Measurements from ENCODE around the gene ATXN3.

Gene ATXN3

DNA sequence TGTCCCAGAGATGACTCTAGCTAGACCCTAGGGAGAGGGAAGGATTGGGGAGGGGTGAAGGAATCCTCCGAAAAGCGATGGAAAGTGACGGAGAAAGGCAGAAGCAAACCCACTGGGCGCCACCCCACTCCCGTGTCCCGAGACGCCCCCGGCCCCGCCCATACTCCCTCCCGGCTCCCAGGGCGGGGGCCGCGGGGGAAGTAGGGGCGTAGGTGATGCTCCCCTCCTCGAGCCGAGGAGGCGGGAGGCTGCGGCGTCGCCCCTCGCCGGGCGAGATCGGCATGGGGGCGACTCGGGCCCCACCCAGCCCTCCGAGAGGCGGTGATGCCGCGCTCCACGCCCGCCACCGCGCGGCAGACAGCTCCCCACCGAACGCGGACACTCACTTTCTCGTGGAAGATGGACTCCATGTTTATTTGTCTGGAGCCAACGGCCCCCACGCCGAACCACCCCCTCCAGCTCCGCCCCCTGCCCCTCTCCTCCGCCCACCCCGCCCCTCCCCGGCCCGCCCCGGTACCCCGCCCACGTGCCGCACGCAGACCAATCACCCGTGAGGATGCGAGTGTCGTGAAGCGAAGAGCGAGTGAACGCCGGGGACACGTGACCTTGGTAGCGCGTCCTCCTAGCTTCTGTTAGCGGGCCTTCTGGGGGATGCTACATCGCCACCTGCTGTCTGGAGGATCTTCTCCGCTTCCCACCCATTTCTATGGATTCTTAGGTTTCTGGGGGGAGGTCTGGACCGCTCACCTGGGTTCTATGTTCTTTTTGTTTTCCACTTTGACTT, at the start of gene ATXN3:
Gene ATXN3, minus strand, starts transcription at position 440 of the 784 bp plus-strand sequence. Its CDS starts 30 bp downstream, at position 410.
- peak; percentile 94 to 96 for DNase-seq

DNA sequence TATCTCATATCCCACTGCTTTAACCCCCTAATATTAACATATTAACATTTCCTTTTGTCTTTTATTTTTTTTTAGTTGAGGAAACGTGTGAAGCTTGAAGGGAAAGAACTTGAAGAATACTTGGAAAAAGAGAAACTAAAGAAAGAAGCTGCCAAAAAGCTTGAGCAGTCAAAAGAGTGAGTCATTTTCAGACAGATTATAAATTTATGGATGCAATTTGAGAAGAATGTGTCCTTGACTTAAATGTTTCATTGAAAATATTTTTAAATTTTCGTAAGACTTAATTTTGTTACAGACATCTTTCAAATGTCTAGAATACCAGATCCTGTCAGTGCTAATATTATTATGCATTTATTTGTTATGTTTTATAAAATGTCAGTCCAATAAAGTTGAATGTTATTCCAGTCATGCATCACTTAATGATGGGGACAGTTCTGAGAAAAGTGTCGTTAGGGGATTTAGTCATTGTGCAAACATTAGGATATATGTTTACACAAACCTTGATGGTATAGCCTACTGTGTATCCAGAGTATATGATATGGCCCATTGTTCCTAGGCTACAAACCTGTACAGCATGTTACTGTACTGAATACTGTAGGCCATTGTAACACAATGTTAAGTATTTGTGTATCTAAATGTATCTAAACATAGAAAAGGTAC, 48.0 kb upstream of the ATXN3 start:
- DNase-seq: no peak

DNA sequence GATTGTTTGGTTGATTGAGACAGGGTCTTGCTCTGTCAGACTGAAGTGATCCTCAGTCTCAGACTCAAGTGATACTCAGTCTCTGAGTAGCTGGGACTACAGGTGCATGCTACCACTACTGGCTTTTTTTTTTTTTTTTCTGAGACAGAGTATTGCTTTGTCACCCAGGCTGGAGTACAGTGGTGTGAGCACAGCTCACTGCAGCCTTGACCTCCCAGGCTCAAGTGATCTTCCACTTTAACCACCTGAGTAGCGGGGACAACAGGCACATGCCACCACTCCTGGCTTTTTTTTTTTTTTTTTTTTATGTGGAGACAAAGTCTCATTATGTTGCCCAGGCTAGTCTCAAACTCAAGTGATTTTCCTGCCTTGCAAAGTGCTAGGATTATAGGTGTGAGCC, 47.2 kb upstream of the ATXN3 start:
- DNase-seq: no peak

DNA sequence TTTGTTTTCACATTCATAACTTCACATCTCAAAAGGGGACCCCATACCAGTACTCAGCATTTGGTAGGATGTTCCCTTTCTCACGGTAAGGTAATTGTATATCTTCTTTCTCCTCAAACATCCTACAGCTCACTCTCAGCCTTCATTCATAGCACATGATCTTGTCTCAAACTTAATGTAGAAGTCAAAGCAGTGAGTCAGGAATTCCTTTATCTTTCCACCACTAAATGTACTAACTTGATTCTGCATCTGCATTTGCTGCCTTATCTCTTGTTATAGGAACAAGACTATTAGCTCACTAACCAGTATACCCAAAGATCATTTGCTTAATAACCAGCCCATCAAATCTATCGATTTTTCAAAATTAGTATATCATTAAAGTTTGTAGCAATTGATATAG, 38.3 kb upstream of the ATXN3 start:
- no peak for DNase-seq

DNA sequence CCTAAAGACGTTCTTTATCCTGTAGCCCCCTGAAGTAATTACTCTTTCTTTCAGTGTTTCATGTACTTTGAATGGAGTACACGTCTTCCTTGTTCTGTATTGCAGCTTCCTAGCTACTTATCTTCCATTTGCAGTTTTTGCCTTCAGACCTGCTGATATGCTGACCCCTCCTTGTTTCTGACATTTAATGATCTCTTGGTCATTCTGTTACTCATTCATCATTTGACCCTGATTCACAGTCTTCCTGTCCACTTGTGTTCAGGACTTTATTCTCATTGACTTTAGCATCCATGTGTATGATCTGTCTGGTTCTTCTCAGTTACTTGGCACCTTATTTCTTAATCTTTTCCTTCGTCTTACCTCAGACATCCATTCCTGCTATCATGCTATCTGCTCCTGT, 37.6 kb upstream of the ATXN3 start:
- DNase-seq: no peak

DNA sequence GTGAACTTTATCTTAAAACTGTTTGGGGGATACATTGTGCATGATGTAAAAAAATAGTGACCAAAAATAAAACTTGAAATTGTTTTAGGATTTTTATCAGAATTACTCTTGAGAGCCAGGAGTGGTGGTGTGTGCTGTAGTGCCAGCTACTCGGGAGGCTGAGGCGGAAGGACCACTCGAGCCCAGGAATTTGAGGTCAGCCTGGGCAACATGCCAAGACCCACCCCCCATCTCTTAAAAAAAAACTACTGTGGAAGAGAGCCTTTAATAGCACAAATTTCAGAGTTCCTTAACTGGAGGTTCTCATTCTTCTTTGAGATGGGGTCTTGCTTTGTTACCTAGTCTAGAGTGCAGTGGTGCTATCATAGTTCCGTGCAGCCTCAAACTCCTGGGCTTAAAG, 36.9 kb upstream of the ATXN3 start:
- DNase-seq: no peak

DNA sequence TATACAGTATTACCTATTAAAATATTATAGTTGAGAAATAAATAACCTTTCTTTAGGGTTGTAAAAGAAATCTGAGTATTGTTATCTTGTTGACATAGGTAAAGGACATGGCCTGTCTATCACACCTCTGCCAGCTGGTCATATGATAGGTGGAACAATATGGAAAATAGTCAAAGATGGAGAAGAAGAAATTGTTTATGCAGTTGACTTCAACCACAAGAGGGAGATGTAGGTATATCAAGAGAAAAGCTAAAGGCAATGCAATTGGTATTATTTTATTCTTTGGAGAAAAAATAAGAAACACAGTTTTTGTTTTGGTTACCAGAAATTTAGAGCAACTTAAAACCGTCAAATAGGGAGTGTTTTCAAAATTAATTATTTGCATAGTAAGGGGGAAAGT, 28.9 kb upstream of the ATXN3 start:
- DNase-seq: no peak

DNA sequence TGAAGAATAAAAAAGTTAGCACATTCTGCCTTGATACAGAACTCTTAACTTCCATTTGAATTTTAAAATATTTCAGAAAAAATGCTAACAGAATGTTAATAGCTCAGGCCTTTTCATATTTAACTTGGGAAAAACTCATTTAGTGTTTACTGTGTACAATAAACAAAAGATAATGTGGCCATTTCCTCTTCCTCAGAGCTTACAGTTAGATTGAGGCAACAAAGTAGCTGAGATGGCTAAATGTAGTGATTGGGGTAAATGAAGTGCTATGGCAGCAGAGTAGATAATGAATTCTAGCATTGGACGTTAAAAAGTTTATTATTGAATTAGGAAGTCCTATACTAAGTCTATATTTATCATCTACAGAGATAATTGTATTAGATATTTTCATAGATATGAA, 28.1 kb upstream of the ATXN3 start:
- no peak for DNase-seq

DNA sequence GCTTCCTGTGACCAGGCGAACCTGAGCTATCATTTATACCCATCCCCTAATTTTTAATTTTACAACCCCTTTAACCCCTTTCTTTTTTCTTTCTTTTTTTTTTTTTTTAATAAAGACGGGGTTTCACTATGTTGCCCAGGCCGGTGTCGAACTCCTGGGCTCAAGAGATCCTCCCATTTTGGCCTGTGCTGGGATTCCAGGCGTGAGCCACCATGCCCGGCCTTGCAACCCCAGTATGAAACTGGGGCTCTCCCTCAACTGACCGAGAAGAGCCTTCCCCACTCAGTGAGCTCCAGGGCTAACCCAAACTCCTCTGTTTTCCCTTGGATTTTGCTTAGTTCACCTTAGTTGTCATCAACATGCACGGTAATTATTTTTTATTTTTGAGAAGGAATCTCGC, 16.4 kb upstream of the ATXN3 start:
- DNase-seq: no peak

DNA sequence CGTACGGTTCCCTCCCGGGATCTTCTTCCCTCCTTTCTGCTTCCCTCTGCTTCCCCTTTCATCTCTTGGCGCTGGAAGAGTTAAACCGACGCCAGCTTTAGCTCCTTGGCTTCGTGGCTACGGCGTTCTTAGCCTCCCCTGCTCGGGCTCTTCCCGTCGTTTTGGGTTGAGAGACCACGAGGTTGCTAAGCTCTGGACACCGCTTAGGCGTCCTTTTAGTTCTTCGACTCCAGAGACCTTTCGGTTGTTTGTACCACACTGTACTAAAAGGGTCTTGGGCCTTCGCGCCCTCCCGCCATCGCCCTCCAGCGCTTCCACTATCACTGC, 15.9 kb upstream of the ATXN3 start:
- DNase-seq: peak in 1 of 2 donors; percentile 20

DNA sequence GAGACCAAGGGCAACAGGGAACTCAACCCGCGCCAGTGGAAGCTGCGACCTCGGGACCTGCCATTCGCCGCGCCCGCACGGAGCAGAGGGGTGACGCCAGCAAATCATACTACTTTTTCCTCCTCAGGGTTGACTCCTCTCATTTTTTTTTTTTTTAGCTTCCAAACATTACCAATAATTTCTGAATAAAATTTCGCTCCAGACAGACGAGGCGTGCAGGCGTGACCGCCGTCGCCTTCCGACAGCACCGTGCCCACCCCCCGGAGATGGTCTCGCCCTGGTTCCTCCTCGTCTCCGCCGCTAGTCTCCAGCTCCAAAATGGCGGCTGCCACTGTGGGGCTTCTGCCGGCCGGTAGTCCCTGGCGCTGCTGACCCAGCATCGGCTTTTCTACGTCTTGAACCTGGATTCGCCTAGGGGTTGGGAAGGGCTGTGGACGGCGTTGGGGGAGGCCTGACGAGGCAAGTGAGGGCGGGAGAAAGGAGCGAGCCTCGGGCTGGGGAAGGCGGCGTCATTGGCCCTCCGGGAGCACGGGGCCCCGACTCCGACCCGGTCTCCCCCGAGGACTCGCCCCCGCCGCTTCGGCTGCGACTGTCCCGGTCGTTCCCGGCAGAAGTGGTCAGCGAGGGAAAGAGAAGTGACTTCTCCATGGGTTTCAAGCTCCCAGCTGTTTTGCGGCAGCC, 15.4 kb upstream of the ATXN3 start, which contains the start of the genes CPSF2 and NDUFB1:
Gene CPSF2, plus strand, starts transcription at position 300 of the 681 bp plus-strand sequence. CDS start 9,016 bp downstream, outside the sequence.
Gene NDUFB1, minus strand, starts transcription at position 37 of the 681 bp plus-strand sequence. CDS start 4,069 bp downstream, outside the sequence.
- DNase-seq: peak; percentile 89 to 90

DNA sequence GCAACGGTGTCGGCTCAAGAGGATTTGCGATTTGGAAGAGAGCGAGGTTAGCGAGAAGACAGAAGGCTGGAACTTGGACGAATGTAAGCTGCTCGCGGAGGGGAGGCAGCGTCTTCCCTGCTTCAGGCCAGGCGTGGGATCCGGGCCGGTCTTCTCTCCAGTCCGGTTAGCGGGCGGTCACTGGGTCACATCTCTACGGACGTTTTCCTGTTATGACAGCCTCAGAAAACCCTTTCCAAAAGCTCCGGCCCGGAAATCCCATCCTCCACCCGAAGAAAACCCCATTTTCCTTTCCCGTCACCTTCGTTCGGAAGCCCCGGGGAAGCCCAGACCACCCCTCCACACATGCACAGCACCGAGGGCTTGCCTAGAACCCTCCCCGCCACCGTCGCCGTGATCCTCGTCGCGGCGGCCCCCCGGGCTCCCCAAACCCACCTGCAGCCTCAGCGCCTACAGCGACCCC, 14.9 kb upstream of the ATXN3 start:
- DNase-seq: no peak

DNA sequence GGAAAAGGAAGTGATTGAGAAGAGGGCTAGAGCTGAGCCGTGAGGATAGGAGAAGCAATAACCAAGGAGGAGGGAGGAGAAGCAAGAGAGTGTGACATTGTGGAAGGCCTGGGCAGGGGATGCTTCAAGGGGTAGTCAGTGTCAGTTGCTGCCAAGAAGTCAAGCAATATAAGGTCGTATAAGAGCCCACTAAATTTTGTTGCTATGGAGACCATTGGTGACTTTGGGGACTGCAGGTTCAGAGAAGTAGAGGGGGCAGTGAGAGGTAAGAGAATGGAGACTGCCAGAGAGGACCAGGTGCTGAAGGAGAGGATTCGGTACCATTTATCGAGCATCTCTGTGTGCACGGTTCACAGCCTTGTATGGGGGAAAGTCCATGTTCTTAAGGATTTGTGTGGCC, 3.1 kb upstream of the ATXN3 start:
- no peak for DNase-seq

DNA sequence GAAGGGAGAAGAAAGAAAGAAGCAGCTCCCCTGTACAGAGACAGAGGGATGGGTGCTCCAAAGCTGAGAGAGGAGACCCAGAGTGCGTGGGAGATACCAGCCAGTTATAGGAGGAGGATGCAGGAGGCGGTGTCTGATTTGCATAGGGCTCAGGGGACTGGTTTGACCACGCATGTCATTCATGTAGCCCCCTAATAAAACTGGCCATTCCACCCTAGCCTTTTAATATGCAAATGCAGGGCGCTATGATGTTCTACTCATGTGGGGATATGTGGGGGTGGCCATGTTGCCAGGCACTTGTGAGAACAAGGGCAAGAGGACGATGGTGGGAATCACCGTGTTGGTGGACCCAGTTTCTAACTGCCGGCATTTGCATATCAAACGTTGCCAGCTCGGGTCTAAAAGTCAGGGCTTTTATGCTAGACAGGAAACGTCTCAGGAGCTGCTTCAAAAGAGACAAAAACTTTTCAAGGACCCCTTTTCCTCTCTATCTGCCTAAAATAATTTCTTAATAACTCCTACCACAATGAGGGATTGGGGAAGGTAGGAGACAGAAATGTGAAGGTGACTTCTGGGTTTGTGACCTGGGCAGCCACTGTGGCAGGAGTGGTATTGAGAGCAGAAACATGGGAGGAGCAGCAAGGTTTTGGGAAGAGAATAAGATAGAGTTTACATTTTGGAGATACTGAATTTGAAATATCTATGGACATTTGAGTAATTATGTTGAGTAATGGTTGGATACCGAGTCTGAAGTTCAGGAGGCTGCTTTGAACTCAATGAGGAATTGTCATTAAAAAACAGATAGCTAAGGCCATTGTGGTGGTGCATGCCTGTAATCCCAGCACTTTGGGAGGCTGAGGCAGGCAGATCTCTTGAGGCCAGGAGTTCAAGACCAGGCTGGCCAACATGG, 2.2 kb upstream of the ATXN3 start:
- DNase-seq: peak in 1 of 2 donors; percentile 32

DNA sequence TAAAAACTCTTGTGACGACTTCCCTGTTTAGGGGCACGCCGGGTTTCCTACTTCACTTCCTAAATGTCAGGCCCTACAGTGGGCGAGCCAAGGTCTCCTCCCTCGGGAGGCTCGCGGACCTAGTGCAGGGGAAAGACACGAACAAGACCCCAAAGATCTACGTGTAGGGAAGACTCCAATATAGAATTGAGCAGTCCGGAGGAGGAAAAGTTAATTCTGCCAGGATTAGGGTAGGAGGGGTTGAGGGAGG, 564 bp downstream of the ATXN3 start:
- peak in 1 of 2 donors; percentile 30 for DNase-seq

DNA sequence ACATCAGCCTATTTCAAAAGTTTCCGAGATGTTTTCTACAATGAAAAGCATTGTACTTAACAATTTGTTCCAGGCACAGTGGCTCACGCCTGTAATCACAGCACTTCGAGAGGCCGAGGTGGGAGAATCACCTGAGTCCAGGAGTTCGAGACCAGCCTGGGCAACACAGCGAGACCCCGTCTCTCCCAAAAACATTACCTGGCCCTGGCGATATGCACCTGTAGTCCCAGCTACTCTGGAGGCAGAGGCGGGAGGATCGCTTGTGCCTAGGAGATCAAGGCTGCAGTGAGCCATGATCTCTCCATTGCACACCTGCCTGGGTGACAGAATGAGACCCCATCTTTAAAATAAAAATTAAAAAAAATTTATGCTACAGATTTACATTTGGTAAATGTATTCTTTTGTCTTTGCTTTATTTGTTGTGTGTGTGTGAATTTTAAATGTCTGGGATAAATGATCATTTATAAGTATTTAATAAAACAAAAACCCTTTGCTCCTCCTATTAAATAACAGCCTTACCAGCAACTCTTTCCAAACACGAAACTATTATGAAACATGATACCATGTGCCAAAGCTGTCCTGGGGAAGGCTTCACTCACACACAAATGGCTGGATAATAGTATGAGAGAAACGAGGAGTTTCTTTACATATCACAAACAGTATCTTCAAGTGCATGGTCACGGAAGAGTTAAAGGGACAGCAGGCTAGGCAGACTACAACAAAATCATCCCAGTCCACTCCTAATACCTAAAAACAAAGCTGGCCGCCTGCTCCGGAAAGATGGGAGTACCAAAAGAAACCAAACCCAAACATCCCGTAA, 1.1 kb downstream of the ATXN3 start:
- DNase-seq: no peak

DNA sequence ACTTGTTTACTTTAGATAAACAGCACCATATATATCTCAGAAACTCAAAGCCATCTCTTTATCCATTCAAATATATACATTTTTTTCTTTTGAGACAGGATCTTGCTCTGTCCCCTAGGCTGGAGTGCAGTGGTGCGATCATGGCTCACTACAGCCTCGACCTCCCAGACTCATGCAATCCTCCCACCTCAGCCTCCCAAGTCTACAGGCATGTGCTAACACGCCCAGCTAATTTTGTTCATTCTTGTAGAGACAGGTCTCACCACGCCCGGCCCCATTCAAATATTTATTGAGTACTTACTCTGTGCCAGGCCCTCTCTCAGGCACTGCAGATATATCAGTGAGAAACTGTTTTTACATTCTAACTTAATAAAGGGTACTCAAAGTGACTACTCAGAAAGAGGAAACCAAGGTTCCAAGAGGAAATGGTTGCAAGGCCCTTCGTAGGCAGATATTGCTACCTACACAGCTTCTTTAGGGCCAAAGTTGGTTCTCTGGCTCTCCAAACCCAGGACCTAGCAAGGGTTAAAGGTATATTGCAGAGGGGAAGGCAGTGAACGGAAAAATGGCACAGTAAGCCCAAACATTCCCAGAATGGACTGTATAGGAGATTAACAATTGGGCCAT, 2.9 kb downstream of the ATXN3 start:
- no peak for DNase-seq

DNA sequence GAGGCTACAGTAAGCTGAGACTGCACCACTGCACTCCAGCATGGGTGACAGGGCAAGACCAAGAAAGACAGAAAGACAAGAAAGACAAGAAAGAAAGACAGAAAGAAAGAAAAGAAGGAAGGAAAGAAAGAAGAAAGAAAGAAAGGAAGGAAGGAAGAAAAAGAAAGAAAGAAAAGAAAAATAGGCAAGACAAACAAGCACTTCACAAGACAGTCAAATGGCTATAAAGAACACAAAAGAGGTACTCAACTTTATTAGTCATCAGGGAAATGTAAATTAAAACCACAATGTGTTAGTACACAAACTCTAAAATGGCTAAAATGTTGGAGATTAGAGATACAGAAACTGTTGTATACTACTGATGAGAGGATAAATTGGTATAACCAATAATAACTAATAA, 6.6 kb downstream of the ATXN3 start:
- DNase-seq: no peak

DNA sequence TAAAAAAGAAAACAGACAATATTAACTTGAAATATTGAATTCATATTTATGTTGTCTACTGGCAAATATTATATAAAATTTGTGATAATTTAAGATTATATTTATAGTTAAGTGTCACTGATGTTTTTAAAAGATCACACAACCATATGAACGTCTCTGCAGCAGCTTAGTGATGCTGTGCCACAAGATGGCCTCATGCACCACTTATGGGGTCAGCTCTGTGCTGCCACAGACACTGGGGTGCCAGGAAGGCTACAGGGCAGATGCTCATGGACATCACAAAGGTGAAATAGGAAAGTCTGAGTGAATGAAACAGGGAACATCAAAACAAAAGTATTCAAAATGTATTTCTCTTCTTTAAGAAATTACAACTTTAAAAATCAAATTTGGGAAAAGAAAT, 13.1 kb downstream of the ATXN3 start:
- no peak for DNase-seq

DNA sequence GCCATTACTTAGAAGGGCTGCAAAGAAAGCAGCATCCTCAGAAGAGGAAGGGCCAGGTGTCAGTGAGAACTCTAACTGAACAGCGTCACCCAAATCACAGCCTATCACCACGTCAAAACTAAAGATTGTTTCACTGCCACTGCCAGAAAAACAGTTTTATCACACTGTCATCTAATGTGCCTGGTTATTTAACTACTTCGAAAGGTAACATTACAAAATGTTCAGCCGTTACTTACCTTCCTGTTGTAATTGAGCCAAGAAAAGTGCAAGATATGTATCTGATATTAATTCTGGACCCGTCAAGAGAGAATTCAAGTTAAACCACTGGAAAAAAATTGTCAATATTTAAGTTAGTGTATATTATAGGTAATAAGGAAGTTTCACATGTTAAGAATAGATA, 17.9 kb downstream of the ATXN3 start:
- no peak for DNase-seq

DNA sequence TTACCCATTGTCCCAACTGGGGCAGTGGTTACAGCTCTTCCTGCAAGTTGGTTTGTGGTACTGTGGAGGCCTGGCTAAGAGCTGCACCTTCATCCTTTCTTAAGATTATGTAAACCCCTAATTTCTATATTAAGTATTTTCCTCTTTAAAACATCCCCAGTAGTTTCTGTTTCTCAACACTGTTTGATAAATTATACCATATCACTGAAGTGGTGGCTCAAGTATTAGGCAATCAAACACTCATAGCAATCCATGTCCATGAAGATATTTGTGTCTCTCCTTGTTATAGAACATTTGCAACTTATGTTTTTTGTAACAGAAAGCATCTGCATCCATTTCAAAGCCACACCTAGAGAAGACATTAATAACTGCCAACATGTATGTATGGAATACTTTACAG, 31.8 kb downstream of the ATXN3 start:
- no peak for DNase-seq

All from stimulated activated CD4-positive, alpha-beta T cell treated with anti-CD3 and anti-CD28 coated beads, Interleukin-2, amount 100 ng/mL, for 24 hours (primary cell).